LNCAP (cell line): ENCODE data around the gene ZNF562.

Experiments
- CTCF ChIP-seq: fragments of 450-650 bp; IDR thresholded peaks from 2 replicates; pipeline ENCODE4 v1.5.1; 2017; ENCODE audit warnings: mild to moderate bottlenecking

Gene ZNF562

GRCh38 chr19:9700229-9700981, 25.5 kb upstream of the ZNF562 start:
- no peak for TF ChIP-seq CTCF

DNA sequence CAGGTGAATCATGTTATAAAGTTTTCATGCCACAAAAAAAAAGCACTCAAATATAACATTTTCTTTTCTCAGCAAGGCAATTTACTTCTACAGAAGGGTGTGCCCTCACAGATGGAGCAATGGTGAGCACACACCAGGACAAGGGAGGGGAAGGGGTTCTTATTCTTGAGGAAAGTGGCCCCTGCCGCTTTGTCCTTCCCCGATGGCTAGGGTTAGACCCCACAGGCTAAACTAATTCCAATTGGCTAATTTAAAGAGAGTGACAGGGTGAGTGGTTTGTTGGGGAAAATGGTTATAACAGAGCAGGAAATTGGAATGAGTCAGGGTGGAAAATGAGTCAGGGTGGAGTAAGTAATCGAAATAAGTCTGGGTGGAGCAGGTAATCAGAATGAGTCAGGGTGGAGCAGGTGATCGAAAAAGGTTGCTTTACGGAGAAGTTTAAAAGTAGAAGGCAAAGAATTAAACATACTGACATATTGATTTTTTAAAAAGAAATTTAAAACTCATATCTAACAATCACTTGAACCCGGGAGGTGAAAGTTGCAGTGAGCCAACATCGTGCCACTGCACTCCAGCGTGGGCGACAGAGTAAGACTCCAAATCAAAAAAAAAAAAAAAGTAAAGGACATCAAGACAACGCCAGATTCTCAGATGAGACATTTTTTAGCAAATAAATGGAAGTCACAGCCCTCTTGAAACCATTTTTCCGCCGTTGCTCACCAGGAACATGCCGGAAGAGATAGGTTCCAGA, 813 bp downstream of the ZNF562 start:
- TF ChIP-seq CTCF: no peak

DNA sequence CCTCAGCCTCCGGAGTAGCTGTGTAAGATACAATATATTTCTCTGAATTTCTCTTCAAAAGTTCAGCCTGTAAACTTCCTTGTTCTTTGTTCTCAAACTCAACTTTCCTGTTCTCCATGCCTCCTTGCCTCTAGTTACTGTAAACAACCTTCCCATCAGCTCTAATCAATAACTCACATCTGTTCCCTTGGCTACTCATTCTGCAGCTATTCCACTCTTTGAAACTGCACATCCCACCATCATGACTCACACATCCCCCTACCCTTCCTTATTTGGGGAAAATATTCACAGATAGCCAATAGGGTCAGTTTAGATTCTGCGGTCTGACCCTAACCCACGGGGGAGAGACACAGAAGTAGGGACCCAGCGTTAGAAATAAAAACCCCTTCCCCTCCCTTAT, 2.0 kb downstream of the ZNF562 start:
- TF ChIP-seq CTCF: no peak

- no peak for TF ChIP-seq CTCF
Observed at GRCh38 chr19:9671655-9672054, 3.2 kb downstream of the ZNF562 start.

DNA sequence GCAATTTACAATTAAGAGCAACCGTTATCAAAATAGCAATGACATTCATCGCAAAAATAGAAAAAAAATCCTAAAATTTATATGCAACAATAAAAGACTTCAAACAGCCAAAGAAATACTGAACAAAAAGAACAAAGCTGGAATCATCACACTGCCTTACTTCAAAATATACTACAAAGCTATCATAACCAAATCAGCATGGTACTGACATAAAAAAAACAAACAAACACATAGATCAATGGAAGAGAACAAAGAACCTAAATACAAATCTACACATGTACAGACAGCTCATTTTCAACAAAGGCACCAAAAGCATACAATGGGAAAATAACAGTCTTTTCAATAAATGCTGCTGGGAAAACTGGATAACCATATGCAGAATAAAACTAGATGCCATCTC, 6.4 kb downstream of the ZNF562 start:
- no peak for TF ChIP-seq CTCF

GRCh38 chr19:9667898-9668297, 7.0 kb downstream of the ZNF562 start:
- no peak for TF ChIP-seq CTCF

DNA sequence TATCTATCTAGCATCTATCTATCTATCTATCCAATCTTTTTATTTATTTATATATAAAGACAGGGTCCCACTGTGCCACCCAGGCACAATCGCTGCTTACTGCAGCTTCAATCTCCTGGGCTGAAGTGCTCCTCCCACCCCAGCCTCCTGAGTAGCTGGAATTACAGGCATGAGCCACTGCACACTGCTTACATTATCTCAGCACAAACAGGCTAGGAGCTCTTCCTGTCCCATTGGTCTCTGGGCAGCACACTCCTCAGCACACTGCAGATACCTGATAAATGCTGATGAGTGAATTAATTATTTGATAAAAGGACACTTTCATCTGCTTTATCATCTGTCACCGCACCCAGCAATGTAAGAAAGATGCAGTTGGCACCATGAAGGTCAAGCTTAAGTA, 16.1 kb downstream of the ZNF562 start:
- TF ChIP-seq CTCF: no peak
